HG03097 (cell line): Measurements from ENCODE around the gene SHROOM4.

Experiments
- ATAC-seq: cut with Tn5 transposase; IDR thresholded peaks from one replicate; pipeline ENCODE4 v1.9.1; 2021; ENCODE audit not compliant: unreplicated experiment, low FRiP score

SHROOM4 gene

GRCh38 chrX:50716706-50717105 lies 97.3 kb downstream of the SHROOM4 start:
- no peak for ATAC-seq

- no peak for ATAC-seq
These were observed 101.2 kb downstream of the SHROOM4 start for GRCh38 chrX:50712777-50713176.

DNA sequence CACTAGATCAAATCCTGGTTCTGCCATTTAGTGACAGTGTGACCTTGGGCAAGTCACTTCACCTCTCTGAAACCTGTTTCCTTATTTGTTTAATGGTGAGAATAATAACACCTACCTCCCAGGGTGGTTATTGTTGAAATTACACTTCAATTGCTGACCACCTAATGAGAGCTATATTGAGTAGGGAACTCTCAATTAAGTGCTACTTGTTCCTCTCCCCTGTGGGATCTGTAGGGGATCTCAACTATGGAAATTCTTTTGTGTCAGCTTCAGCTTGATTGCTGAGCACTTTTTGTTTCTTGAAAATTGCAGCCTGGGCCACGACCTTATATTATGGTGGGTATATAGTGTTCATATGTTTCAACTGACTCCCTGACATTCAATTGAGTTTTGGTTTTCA lies 102.1 kb downstream of the SHROOM4 start:
- ATAC-seq, result no peak

DNA sequence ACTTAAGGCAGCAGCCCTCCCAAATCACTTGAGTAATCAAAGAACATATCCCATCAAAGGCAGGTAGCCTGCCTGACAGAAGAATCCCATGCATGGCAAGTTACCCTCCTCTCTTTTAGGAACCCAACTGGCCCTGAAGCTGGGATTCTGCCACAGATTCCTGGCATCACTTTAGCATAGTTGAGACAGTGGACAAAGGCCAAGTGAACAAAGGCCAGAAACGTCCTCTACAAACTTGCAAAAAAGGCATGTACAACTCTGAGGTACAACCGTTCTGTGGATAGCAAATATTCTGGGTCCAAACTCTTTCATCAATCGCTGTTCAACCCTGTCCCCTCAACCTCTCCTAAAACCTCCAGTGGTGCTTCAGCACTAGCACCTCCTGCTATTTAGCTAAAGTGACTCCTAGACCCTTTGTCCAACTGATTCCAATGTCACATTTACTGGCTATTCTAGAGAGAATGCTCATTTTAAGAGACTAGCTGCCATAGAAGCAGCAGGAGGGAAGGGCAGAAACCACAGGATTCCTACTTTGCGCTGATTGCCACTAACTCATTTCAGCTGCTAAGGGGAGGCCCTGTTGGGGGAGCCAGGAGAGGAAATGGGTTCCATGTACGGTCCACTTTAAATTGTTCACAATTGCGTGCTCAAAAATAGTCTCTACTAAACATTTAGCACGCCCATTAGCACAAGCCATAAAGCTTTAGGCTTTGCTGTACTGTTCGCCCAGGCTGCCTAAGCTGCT lies 105.9 kb downstream of the SHROOM4 start:
- no peak for ATAC-seq

DNA sequence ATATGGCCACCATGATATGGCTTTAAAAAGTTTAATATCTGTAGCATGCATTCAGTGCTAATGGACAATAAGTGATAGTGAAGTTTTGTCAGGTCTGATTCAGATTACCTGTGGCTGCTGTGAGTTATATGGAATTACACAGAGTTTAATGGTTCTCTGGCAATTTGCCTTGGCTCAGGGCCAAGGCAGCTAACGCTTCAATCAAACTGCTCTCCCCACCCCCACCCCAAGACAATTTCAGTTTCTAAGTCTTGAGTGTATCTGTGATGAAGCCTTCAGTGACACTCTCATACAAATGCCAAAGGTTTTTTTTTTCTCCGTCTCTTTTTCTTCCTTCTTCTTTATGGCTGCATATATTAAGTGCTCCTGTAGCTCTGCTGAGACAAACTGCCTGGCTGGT lies 106.6 kb downstream of the SHROOM4 start:
- no peak for ATAC-seq

- ATAC-seq, result no peak
These were observed 109.0 kb downstream of the SHROOM4 start for GRCh38 chrX:50705042-50705441.

- no peak for ATAC-seq
These were observed 109.6 kb downstream of the SHROOM4 start for GRCh38 chrX:50704360-50704759.

DNA sequence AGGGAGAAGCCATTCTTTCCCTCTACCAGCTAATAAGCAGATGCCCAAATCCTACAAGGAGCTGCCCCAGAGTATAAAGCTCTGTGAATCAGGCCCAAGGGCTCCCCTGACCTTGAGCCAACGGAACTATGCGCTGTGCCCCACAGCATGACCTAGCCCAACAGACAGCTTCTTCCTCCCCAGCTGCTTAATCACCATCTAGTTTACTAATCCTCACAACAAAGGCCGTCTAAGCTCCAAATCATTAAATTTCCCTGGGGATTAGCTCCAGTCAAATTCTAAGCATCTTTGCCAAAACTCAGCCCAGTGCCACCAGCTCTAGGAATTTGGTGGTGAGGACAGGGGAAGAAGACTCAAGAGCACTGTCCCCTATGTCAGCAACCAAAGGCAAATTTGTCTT lies 113.1 kb downstream of the SHROOM4 start:
- no peak for ATAC-seq

- no peak for ATAC-seq
These were observed 115.0 kb downstream of the SHROOM4 start for GRCh38 chrX:50698944-50699343.

- no peak for ATAC-seq
These were observed 116.3 kb downstream of the SHROOM4 start for GRCh38 chrX:50697691-50698090.

GRCh38 chrX:50691820-50692219 lies 122.2 kb downstream of the SHROOM4 start:
- ATAC-seq, result peak; percentile 81

DNA sequence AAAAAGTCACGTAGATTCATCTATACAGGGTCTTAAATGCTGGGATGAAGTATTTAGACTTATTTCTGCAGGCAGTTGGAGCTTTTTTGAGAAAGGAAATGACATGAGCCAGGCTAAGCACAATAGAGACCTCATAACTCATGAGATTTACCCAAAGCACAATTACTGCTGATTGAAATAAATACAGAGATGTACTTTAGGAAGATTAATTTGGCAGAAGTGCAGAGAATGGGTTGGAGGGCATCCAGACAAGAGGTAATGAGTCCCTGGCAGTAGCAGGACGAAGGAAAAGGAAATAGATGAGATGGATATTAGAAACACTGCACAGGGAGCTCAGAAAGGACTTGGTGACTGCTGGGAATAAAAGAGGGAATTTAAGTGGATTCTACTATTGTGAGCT lies 129.1 kb downstream of the SHROOM4 start:
- ATAC-seq, result no peak

DNA sequence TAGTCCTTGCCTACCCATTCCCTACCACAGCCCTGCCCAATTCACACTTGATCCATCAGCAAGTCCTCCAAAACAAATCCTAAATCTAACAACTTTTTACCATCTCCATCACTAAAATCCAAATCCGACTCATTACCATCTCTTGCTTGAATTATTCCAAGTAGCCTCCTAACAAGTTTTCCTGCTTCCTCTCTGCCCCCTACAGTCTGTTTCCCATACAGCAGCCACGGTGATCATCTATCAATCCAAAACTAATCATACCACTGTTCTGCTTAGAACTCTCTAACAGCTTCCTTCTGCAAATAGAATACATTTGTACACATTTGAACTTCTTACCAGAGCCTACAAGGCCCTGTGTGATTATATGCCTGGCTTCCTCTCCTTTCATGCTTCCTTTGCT lies 133.0 kb downstream of the SHROOM4 start:
- ATAC-seq, result no peak

- no peak for ATAC-seq
These were observed 136.2 kb downstream of the SHROOM4 start for GRCh38 chrX:50677789-50678188.

- no peak for ATAC-seq
These were observed 142.3 kb downstream of the SHROOM4 start for GRCh38 chrX:50671661-50672060.

GRCh38 chrX:50668860-50669259 lies 145.1 kb downstream of the SHROOM4 start:
- no peak for ATAC-seq

GRCh38 chrX:50648156-50648555 lies 165.8 kb downstream of the SHROOM4 start:
- no peak for ATAC-seq

DNA sequence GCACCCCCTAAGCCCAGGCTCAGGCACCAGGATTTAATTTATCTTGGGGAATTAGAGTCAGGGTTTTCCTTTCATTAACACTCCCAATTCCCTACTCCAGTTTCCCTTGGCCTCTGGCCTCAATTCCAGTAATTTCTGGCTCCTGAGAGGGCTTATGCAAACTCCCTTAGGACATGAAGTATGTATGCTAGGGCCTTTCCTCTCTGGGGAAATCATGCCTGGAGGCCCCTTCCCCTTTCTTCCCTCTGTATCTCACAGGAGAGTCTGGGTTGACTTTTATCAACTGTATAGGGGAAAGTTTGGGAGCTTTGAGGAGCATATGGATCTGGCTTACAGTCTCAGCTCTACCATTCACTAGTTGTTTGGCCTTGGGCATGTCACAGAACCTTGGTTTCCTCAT lies 169.5 kb downstream of the SHROOM4 start:
- ATAC-seq, result no peak

GRCh38 chrX:50643525-50644137 lies 170.4 kb downstream of the SHROOM4 start:
- ATAC-seq, result no peak

DNA sequence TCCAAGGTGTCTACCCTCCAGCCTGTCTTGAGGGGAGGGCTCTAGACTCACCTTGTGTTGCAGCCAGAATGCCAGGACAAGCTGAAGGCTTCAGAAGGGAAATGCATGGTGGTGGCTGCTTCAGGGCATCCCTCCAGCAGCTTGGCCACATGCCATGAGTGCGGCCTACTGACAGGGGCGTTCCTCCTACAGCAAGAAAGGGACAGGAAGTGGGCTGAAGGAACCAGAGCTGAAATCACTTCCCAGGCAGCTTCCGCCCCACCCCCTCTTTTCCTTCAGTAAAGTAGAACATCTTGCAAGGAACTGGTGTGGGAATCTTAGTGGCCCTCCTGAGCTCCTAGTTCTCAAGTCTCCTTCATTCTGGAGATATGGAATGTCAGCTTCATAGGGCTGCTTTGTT lies 175.9 kb downstream of the SHROOM4 start:
- no peak for ATAC-seq

DNA sequence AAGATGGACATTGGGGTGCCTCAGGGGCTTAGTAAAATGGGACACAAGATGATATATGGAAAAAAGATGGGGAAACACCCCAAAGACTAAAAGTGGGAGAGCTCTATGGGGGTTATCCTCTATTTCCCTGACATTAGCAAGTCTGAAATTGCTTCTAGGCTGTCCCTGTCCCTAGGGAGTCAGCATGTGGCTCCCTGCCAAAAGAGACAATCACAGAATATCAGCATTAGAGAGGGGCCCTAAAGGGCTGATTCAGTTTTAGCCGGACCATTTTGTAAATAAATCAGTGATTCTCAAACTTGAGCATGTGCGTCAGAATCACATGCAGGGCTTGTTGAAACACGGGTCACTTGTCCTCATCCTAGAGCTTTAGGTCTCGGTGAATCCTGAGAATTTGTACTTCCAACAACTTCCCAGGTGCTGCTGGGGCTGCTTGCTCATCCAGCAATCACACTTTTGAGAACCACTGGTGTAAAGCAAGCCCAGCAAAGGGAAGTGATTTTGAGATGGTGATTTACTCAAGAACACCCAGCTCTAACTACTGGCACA lies 178.1 kb downstream of the SHROOM4 start:
- no peak for ATAC-seq

GRCh38 chrX:50635162-50635561 lies 178.8 kb downstream of the SHROOM4 start:
- no peak for ATAC-seq
